HCT116 (cell line): Measurements from ENCODE around the gene ZNF776.

Source experiments
- EZH2 ChIP-seq: fragments of 200-600 bp; sonication (generic); IDR thresholded peaks from 2 replicates; pipeline ENCODE4 v1.6.1; 2017; ENCODE audit warnings: antibody characterized with exemption, mixed run types
- POLR2A ChIP-seq: IDR thresholded peaks from 2 replicates; pipeline ENCODE4 v1.7.0; 2011; ENCODE audit warnings: borderline replicate concordance; ENCODE audit not compliant: insufficient read depth, insufficient read length; ENCODE audit errors: extremely low read depth
- SIN3A ChIP-seq: IDR thresholded peaks from 2 replicates; pipeline ENCODE4 v1.6.1; 2012; ENCODE audit warnings: low read depth
- TCF7L2 ChIP-seq: IDR thresholded peaks from 2 replicates; pipeline ENCODE4 v1.7.0; 2011; ENCODE audit warnings: borderline replicate concordance, inconsistent platforms; ENCODE audit not compliant: insufficient read depth, insufficient read length; ENCODE audit errors: extremely low read depth
- YY1 ChIP-seq: IDR thresholded peaks from 2 replicates; pipeline ENCODE4 v1.6.1; 2011; ENCODE audit warnings: low read length, low read depth, moderate library complexity, mild to moderate bottlenecking; ENCODE audit not compliant: insufficient replicate concordance; ENCODE audit errors: extremely low read depth
- ZNF274 ChIP-seq: fragments of 200-500 bp; sonication (Bioruptor generic); IDR thresholded peaks from 2 replicates; pipeline ENCODE4 v1.6.1; 2014; ENCODE audit warnings: mild to moderate bottlenecking, low read depth, low read length, inconsistent platforms
- TF ChIP-seq, protein P1 (sequence below), 3 experiments: fragments of 200-600 bp in 1 of 3; sonication (generic) in 1 of 3; IDR thresholded peaks in 2 of 3; conservative IDR thresholded peaks in 1 of 3; 2 replicates each; pipeline ENCODE4 v1.5.1; 2012 to 2017; ENCODE audit warnings: low read depth in 2 of 3, low read length in 2 of 3, antibody characterized with exemption in 1 of 3, borderline replicate concordance in 1 of 3, control low read depth in 1 of 3, mild to moderate bottlenecking in 1 of 3, mixed read lengths in 1 of 3, mixed run types in 1 of 3, moderate library complexity in 1 of 3; ENCODE audit not compliant: insufficient read depth in 1 of 3
- TF ChIP-seq, protein P2 (sequence below): IDR thresholded peaks from 2 replicates; pipeline ENCODE4 v1.6.1; 2012
- TF ChIP-seq, protein P3 (sequence below): IDR thresholded peaks from 2 replicates; pipeline ENCODE4 v1.6.1; 2012; ENCODE audit warnings: low read depth

DNA sequence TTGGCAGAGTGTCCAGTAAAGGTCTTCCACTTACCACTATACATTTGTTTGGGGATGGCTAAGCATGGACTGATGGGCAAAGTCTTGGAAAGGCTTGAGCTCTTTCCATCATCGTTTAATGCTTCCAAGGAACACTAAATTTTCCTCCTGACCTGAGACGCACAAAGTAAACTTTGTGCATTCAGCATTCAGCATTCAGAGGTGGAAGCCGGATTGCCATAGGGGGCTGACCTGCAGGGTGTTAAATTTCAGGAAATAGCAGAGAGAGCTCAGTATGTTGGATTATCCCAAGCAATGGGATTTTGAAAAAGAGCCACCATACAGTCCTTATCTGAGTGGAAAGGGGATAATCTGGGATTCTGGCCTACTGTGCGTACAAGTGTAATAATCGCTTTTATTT is 54.1 kb downstream of the ZNF776 start:
- no peak for TF ChIP-seq SIN3A
- no peak for TF ChIP-seq POLR2A
- TF ChIP-seq, protein P1, sequence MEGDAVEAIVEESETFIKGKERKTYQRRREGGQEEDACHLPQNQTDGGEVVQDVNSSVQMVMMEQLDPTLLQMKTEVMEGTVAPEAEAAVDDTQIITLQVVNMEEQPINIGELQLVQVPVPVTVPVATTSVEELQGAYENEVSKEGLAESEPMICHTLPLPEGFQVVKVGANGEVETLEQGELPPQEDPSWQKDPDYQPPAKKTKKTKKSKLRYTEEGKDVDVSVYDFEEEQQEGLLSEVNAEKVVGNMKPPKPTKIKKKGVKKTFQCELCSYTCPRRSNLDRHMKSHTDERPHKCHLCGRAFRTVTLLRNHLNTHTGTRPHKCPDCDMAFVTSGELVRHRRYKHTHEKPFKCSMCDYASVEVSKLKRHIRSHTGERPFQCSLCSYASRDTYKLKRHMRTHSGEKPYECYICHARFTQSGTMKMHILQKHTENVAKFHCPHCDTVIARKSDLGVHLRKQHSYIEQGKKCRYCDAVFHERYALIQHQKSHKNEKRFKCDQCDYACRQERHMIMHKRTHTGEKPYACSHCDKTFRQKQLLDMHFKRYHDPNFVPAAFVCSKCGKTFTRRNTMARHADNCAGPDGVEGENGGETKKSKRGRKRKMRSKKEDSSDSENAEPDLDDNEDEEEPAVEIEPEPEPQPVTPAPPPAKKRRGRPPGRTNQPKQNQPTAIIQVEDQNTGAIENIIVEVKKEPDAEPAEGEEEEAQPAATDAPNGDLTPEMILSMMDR (IDR thresholded peaks at IDR 0.05 in 2 of 3, conservative IDR thresholded peaks at IDR 0.05 in 1 of 3; ENCODE audit: borderline replicate concordance in 1 of 3, insufficient read depth in 1 of 3, low read depth in 2 of 3, low read length in 2 of 3) = no peak
- TF ChIP-seq EZH2 = no peak
- TF ChIP-seq, protein P2, sequence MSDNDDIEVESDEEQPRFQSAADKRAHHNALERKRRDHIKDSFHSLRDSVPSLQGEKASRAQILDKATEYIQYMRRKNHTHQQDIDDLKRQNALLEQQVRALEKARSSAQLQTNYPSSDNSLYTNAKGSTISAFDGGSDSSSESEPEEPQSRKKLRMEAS = no peak
- TF ChIP-seq, protein P3, sequence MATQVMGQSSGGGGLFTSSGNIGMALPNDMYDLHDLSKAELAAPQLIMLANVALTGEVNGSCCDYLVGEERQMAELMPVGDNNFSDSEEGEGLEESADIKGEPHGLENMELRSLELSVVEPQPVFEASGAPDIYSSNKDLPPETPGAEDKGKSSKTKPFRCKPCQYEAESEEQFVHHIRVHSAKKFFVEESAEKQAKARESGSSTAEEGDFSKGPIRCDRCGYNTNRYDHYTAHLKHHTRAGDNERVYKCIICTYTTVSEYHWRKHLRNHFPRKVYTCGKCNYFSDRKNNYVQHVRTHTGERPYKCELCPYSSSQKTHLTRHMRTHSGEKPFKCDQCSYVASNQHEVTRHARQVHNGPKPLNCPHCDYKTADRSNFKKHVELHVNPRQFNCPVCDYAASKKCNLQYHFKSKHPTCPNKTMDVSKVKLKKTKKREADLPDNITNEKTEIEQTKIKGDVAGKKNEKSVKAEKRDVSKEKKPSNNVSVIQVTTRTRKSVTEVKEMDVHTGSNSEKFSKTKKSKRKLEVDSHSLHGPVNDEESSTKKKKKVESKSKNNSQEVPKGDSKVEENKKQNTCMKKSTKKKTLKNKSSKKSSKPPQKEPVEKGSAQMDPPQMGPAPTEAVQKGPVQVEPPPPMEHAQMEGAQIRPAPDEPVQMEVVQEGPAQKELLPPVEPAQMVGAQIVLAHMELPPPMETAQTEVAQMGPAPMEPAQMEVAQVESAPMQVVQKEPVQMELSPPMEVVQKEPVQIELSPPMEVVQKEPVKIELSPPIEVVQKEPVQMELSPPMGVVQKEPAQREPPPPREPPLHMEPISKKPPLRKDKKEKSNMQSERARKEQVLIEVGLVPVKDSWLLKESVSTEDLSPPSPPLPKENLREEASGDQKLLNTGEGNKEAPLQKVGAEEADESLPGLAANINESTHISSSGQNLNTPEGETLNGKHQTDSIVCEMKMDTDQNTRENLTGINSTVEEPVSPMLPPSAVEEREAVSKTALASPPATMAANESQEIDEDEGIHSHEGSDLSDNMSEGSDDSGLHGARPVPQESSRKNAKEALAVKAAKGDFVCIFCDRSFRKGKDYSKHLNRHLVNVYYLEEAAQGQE = no peak
- no peak for TF ChIP-seq TCF7L2
- no peak for TF ChIP-seq ZNF274
- TF ChIP-seq YY1 = no peak
